ENCODE results near the gene GJA4. TPM values are rescaled to one million over a fixed set of nuclear protein-coding genes. Genes with fewer than 3 reads are reported as not detected.

The GJA4 gene
- total and polyA plus RNA-seq, 2 experiments from 2014 or later, result 2.5 to 3.7 TPM

- Histone ChIP-seq H4K20me1 (ENCODE audit: insufficient read depth, poor library complexity, severe bottlenecking) (no peaks in the 10 kb centered on the region), H3K27me3 (no peaks in the 10 kb centered on the region), H3K4me1 (ENCODE audit: insufficient read depth) (peaks cover 4% of the 10 kb centered on the region), H3K36me3 (replicated peaks; ENCODE audit: insufficient read depth, low read depth) (no peaks in the 10 kb centered on the region), H3K4me2 (no peak overlapping the region), H3K79me2 (no peaks in the 10 kb centered on the region), H3K27ac (no peak overlapping the region), H3K4me3 (no peak overlapping the region), H3K9me2 (replicated peaks; ENCODE audit: insufficient read depth) (no peaks in the 10 kb centered on the region), H2AFZ (no peak overlapping the region), H3K9me3 (ENCODE audit: low read depth) (no peaks in the 10 kb centered on the region)
- no peak for TF ChIP-seq CTCF (IDR thresholded peaks at IDR 0.05; ENCODE audit: poor library complexity)
- no peak for DNase-seq (ENCODE audit: low spot score)
- 88% methylated on average over 5 of the region's 6 CpGs for WGBS (ENCODE audit: low lambda C conversion rate, missing lambda C conversion rate)
Measured at GRCh38 chr1:34747638-34747941, 45.2 kb upstream of the GJA4 start.

GRCh38 chr1:34749992-34750391 lies 42.8 kb upstream of the GJA4 start:
- Histone ChIP-seq H3K9me2 (replicated peaks; ENCODE audit: insufficient read depth) (no peaks in the 10 kb centered on the region), H3K9me3 (ENCODE audit: low read depth) (no peaks in the 10 kb centered on the region), H3K79me2 (no peaks in the 10 kb centered on the region), H3K4me2 (no peak overlapping the region), H2AFZ (no peak overlapping the region), H3K4me1 (ENCODE audit: insufficient read depth) (no peaks in the 10 kb centered on the region), H3K4me3 (no peak overlapping the region), H3K27me3 (no peaks in the 10 kb centered on the region), H3K36me3 (replicated peaks; ENCODE audit: insufficient read depth, low read depth) (no peaks in the 10 kb centered on the region), H3K27ac (no peak overlapping the region), H4K20me1 (ENCODE audit: insufficient read depth, poor library complexity, severe bottlenecking) (no peaks in the 10 kb centered on the region)
- TF ChIP-seq EZH2phosphoT487 (IDR thresholded peaks at IDR 0.05; ENCODE audit: low read depth, severe bottlenecking, unreplicated experiment), result no peak
- TF ChIP-seq CTCF (IDR thresholded peaks at IDR 0.05; ENCODE audit: poor library complexity), result no peak
- TF ChIP-seq EZH2 (IDR thresholded peaks at IDR 0.05; ENCODE audit: borderline replicate concordance), result no peak
- WGBS (ENCODE audit: low lambda C conversion rate, missing lambda C conversion rate), result 39% methylated on average over 8 of the region's 8 CpGs
- DNase-seq (ENCODE audit: low spot score), result no peak

GRCh38 chr1:34750610-34751009 lies 42.2 kb upstream of the GJA4 start:
- WGBS (ENCODE audit: low lambda C conversion rate, missing lambda C conversion rate), result 89% methylated on average over 5 of the region's 5 CpGs
- Histone ChIP-seq H4K20me1 (ENCODE audit: insufficient read depth, poor library complexity, severe bottlenecking) (no peaks in the 10 kb centered on the region), H2AFZ (no peak overlapping the region), H3K4me3 (no peak overlapping the region), H3K79me2 (no peaks in the 10 kb centered on the region), H3K4me2 (no peak overlapping the region), H3K9me3 (ENCODE audit: low read depth) (no peaks in the 10 kb centered on the region), H3K27me3 (no peaks in the 10 kb centered on the region), H3K9me2 (replicated peaks; ENCODE audit: insufficient read depth) (no peaks in the 10 kb centered on the region), H3K4me1 (ENCODE audit: insufficient read depth) (no peaks in the 10 kb centered on the region), H3K36me3 (replicated peaks; ENCODE audit: insufficient read depth, low read depth) (no peaks in the 10 kb centered on the region), H3K27ac (no peak overlapping the region)
- DNase-seq (ENCODE audit: low spot score), result no peak
- TF ChIP-seq EZH2 (IDR thresholded peaks at IDR 0.05; ENCODE audit: borderline replicate concordance), result no peak
- TF ChIP-seq EZH2phosphoT487 (IDR thresholded peaks at IDR 0.05; ENCODE audit: low read depth, severe bottlenecking, unreplicated experiment), result no peak
- no peak for TF ChIP-seq CTCF (IDR thresholded peaks at IDR 0.05; ENCODE audit: poor library complexity)

- no peak for TF ChIP-seq CTCF (IDR thresholded peaks at IDR 0.05; ENCODE audit: poor library complexity)
- no peak for TF ChIP-seq EZH2 (IDR thresholded peaks at IDR 0.05; ENCODE audit: borderline replicate concordance)
- TF ChIP-seq EZH2phosphoT487 (IDR thresholded peaks at IDR 0.05; ENCODE audit: low read depth, severe bottlenecking, unreplicated experiment), result no peak
- H2AFZ ChIP-seq, result no peak overlapping the region
- WGBS (ENCODE audit: low lambda C conversion rate, missing lambda C conversion rate), result 72% methylated on average over 3 of the region's 3 CpGs
- no peak for DNase-seq (ENCODE audit: low spot score)
- no peaks in the 10 kb centered on the region for H3K9me2 ChIP-seq (replicated peaks; ENCODE audit: insufficient read depth)
- no peaks in the 10 kb centered on the region for H3K9me3 ChIP-seq (ENCODE audit: low read depth)
- no peak overlapping the region for H3K4me2 ChIP-seq
- H3K27ac ChIP-seq, result no peak overlapping the region
- no peaks in the 10 kb centered on the region for H3K36me3 ChIP-seq (replicated peaks; ENCODE audit: insufficient read depth, low read depth)
- no peaks in the 10 kb centered on the region for H4K20me1 ChIP-seq (ENCODE audit: insufficient read depth, poor library complexity, severe bottlenecking)
- H3K27me3 ChIP-seq, result no peaks in the 10 kb centered on the region
- H3K4me3 ChIP-seq, result no peak overlapping the region
- no peaks in the 10 kb centered on the region for H3K79me2 ChIP-seq
- no peaks in the 10 kb centered on the region for H3K4me1 ChIP-seq (ENCODE audit: insufficient read depth)
Measured at GRCh38 chr1:34753163-34753562, 39.6 kb upstream of the GJA4 start.
